K562 (cell line): Measurements from ENCODE around the gene C2orf42. TPM values are rescaled to one million over a fixed set of nuclear protein-coding genes. Genes with fewer than 3 reads are reported as not detected.

Source experiments
- ATAC-seq: fragments of 200-7000 bp; cut with Tn5 transposase; 3 replicates; pipeline ENCODE4 v1.9.1; 2020; ENCODE audit warnings: moderate library complexity
- BruUV-seq: library from RNA; stranded (reverse); fragments of 400-500 nt; replicated peaks from 2 replicates; lab custom pipeline; 2021; lab: Mats Ljungman, UMichigan
- CTCF ChIA-PET: fragments of 300-600 bp; formaldehyde crosslinking; extraction: SDS; loops from one replicate; lab custom pipeline; 2021; ENCODE audit warnings: low intra/inter-chr PET ratio; lab: Yijun Ruan, JAX
- POLR2A ChIA-PET: fragments of 300-600, 350-650 bp; sonication (Branson Sonifier 250); formaldehyde crosslinking; extraction: SDS; loops from one replicate; lab custom pipeline; 2021; ENCODE audit warnings: antibody characterized with exemption, inconsistent platforms; lab: Yijun Ruan, JAX
- DNase-seq, 4 experiments: peaks; one replicate each; pipeline versions ENCODE4 v3.0.0 to v3.0.0-alpha.2; 2011 to 2018; ENCODE audit warnings: low spot score in 3 of 4, mixed read lengths in 3 of 4; ENCODE audit errors: extremely low read depth in 1 of 4
- FAIRE-seq: peaks from 2 replicates; lab custom pipeline; 2011; peaks lifted over from hg19 to GRCh38; lab: Jason Lieb, UNC
- H2AFZ ChIP-seq: 2 replicates; pipeline ENCODE4 v1.6.0; 2011; ENCODE audit warnings: low read depth, low read length, control low read depth, inconsistent platforms
- H3K27ac ChIP-seq: fragments of 200-600 bp; 3 replicates; pipeline ENCODE4 v1.8.0; 2011; ENCODE audit warnings: low read depth, mild to moderate bottlenecking, control low read depth, inconsistent platforms, low read length, moderate library complexity, mixed read lengths; ENCODE audit errors: extremely low read depth
- H3K27me3 ChIP-seq, 2 experiments: fragments of 300-600 bp in 1 of 2; 2 replicates in 1 of 2; 3 replicates in 1 of 2; pipeline versions ENCODE4 v1.6.0 to v1.8.0; 2011; ENCODE audit warnings: inconsistent platforms in 2 of 2, low read length in 2 of 2, mild to moderate bottlenecking in 1 of 2, mixed read lengths in 1 of 2, moderate library complexity in 1 of 2; ENCODE audit not compliant: control insufficient read depth in 2 of 2, insufficient read depth in 2 of 2
- H3K36me3 ChIP-seq: fragments of 300-600 bp; 3 replicates; pipeline ENCODE4 v1.8.0; 2011; ENCODE audit warnings: mild to moderate bottlenecking, low read length, inconsistent platforms; ENCODE audit not compliant: control insufficient read depth, insufficient read depth
- H3K4me1 ChIP-seq, 2 experiments: fragments of 200-600 bp in 1 of 2; replicated peaks in 1 of 2; 2 replicates in 1 of 2; 3 replicates in 1 of 2; pipeline versions ENCODE4 v1.5.1 to v1.8.0; 2011; ENCODE audit warnings: inconsistent platforms in 2 of 2, low read length in 2 of 2, mild to moderate bottlenecking in 1 of 2, mixed read lengths in 1 of 2, moderate library complexity in 1 of 2; ENCODE audit not compliant: control insufficient read depth in 2 of 2, insufficient read depth in 2 of 2
- H3K4me2 ChIP-seq: 2 replicates; pipeline ENCODE4 v1.6.1; 2011; ENCODE audit warnings: low read length, control low read depth, inconsistent platforms, mixed read lengths; ENCODE audit not compliant: insufficient read depth
- H3K4me3 ChIP-seq: fragments of 200-600 bp; sonication (generic), shearing (Covaris generic); 2 replicates; pipeline ENCODE4 v1.5.1; 2016; ENCODE audit warnings: control low read depth, inconsistent platforms
- H3K79me2 ChIP-seq: fragments of 200-600 bp; 3 replicates; pipeline ENCODE4 v1.8.0; 2011; ENCODE audit warnings: low read length, inconsistent platforms; ENCODE audit not compliant: control insufficient read depth, insufficient read depth
- H3K9ac ChIP-seq, 2 experiments: 2 replicates each; pipeline versions ENCODE4 v1.6.0 to v1.6.1; 2011; ENCODE audit warnings: low read depth in 2 of 2, low read length in 2 of 2, control low read depth in 1 of 2, inconsistent platforms in 1 of 2, mild to moderate bottlenecking in 1 of 2, mixed read lengths in 1 of 2; ENCODE audit not compliant: insufficient read depth in 1 of 2
- H3K9me1 ChIP-seq: one replicate; pipeline ENCODE4 v1.6.0; 2011; ENCODE audit warnings: inconsistent platforms, mild to moderate bottlenecking, low read length, moderate library complexity; ENCODE audit not compliant: control insufficient read depth, insufficient read depth
- H3K9me3 ChIP-seq: replicated peaks from 2 replicates; pipeline ENCODE4 v1.5.1; 2011; ENCODE audit warnings: low read depth, low read length, inconsistent platforms; ENCODE audit not compliant: control insufficient read depth, insufficient read depth
- H4K20me1 ChIP-seq: replicated peaks from 2 replicates; pipeline ENCODE4 v1.6.1; 2011; ENCODE audit warnings: low read length, inconsistent platforms, mixed read lengths; ENCODE audit not compliant: control insufficient read depth, insufficient read depth
- ARNT ChIP-seq, 2 experiments: fragments of 450-650 bp; IDR thresholded peaks; 2 replicates each; pipeline ENCODE4 v1.6.1; 2016; ENCODE audit warnings: mild to moderate bottlenecking in 1 of 2
- ATF1 ChIP-seq, 2 experiments: fragments of 450-650 bp in 1 of 2; IDR thresholded peaks; 2 replicates each; pipeline ENCODE4 v1.6.1; 2016; ENCODE audit warnings: missing compliant biosample characterization in 1 of 2, missing genetic modification characterization in 1 of 2
- CHAMP1 ChIP-seq: fragments of 450-650 bp; IDR thresholded peaks from 2 replicates; pipeline ENCODE4 v1.6.1; 2016; ENCODE audit warnings: mild to moderate bottlenecking
- EHMT2 ChIP-seq: fragments of 450-650 bp; IDR thresholded peaks from 2 replicates; pipeline ENCODE4 v1.6.1; 2018; ENCODE audit warnings: antibody characterized with exemption
- GTF2E2 ChIP-seq: fragments of 200-800 bp; sonication (Bioruptor generic); IDR thresholded peaks from 2 replicates; pipeline ENCODE4 v1.6.1; 2016; ENCODE audit warnings: missing genetic modification characterization, missing compliant biosample characterization
- MBD1 ChIP-seq: fragments of 250-450 bp; sonication (Bioruptor Pico); IDR thresholded peaks from 2 replicates; pipeline ENCODE4 v1.8.0; 2022; ENCODE audit warnings: inconsistent platforms
- NFIC ChIP-seq: fragments of 450-650 bp; IDR thresholded peaks from 2 replicates; pipeline ENCODE4 v1.6.1; 2017; ENCODE audit warnings: mild to moderate bottlenecking, inconsistent platforms
- RAD21 ChIP-seq, 2 experiments: fragments of 250-450 bp in 1 of 2; fragments of 450-650 bp in 1 of 2; sonication (Bioruptor Pico) in 1 of 2; formaldehyde crosslinking in 1 of 2; IDR thresholded peaks in 1 of 2; conservative IDR thresholded peaks in 1 of 2; 2 replicates each; pipeline versions ENCODE4 v1.4.0 to v1.8.0; 2020 to 2022; ENCODE audit warnings: mild to moderate bottlenecking in 2 of 2, moderate library complexity in 1 of 2
- SPI1 ChIP-seq: IDR thresholded peaks from 2 replicates; pipeline ENCODE4 v1.6.1; 2011; ENCODE audit warnings: low read depth, low read length, control low read depth, borderline replicate concordance
- XRCC5 ChIP-seq: fragments of 200-400 bp; formaldehyde crosslinking; IDR thresholded peaks from 2 replicates; pipeline ENCODE4 v1.6.1; 2017; ENCODE audit warnings: low read depth, mild to moderate bottlenecking, low read length
- ZBTB7A ChIP-seq: IDR thresholded peaks from 2 replicates; pipeline ENCODE4 v1.6.1; 2011; ENCODE audit warnings: low read depth, mild to moderate bottlenecking, low read length, moderate library complexity, borderline replicate concordance; ENCODE audit not compliant: control insufficient read depth
- ZNF197 ChIP-seq: fragments of 200-800 bp; sonication (Bioruptor generic); IDR thresholded peaks from 2 replicates; pipeline ENCODE4 v1.6.1; 2016; ENCODE audit warnings: low read depth, missing genetic modification characterization, missing compliant biosample characterization
- whole genome bisulfite sequencing: fragments of 100-300 bp; shearing (Covaris generic); methylation state at CpG from one replicate; pipeline ENCODE4 v1.1.6; 2016; ENCODE audit warnings: low coverage, mixed read lengths; ENCODE audit not compliant: insufficient coverage; ENCODE audit errors: missing lambda C conversion rate; 5-methylcytosine and 5-hydroxymethylcytosine counted together
- in situ Hi-C: fragments of 300-500 bp; cut with MboI; formaldehyde crosslinking; loops from 4 replicates; pipeline ENCODE4 v1.15.0; 2018; ENCODE audit warnings: inconsistent platforms, mixed read lengths
- intact Hi-C: fragments of 100-400 bp; cut with micrococcal nuclease; formaldehyde crosslinking; loops from 2 replicates; pipeline ENCODE4 v1.14.2; 2022
- polyA plus RNA-seq, 8 experiments: library from polyadenylated mRNA; depleted of rRNA in 4 of 8; stranded (reverse) in 5 of 8; unstranded in 3 of 8; fragments of >200 nt; fragmentation: Nextera tagmentation in 2 of 8; fragmentation: Illumina TruSeq in 1 of 8; extraction: Ambion mirVana in 2 of 8; extraction: Trizol in 1 of 8; gene quantifications; 2 replicates each; pipeline versions ENCODE4 v1.2.1 to v1.2.3, GENCODE V29; 2011 to 2014; ENCODE audit warnings: inconsistent platforms in 1 of 8, missing spikeins in 1 of 8
- total RNA-seq, 7 experiments: library from RNA; depleted of rRNA in 6 of 7; stranded (reverse); fragments of >200 nt in 6 of 7; fragmentation: Illumina TruSeq in 2 of 7; extraction: Trizol in 2 of 7; gene quantifications; 2 replicates each; pipeline versions ENCODE4 v1.2.1 to v1.2.3, GENCODE V29; 2011 to 2021; ENCODE audit warnings: low replicate concordance in 1 of 7

Gene C2orf42
- total and polyA plus RNA-seq, 9 of the 15 experiments (the other 6 are each of a cell fraction or from before 2014, with no cell fraction given): 4.6 to 10.9 (median 7.5) TPM

GRCh38 chr2:70103531-70104061, 87.2 kb downstream of the C2orf42 start:
- intact Hi-C loops: no loop called here
- Histone ChIP-seq H3K4me3 (no peak overlapping the region), H3K4me1 (peaks cover 37% of the 10 kb centered on the region in 2 experiments)

More at GRCh38 chr2:70103531-70104061, 87.2 kb downstream of the C2orf42 start:
- Histone ChIP-seq H2AFZ (peak overlapping the region; percentile 90), H3K9ac (peak overlapping the region in 1 of 2 experiments; percentile 69; a peak in 2 of 4 replicates), H3K79me2 (no peaks in the 10 kb centered on the region), H3K4me2 (no peak overlapping the region), H4K20me1 (no peaks in the 10 kb centered on the region), H3K9me3 (no peaks in the 10 kb centered on the region; the same call in 1 of the 2 replicates), H3K9me1 (no peaks in the 10 kb centered on the region)
- 92% methylated on average over 5 of the region's 5 CpGs for WGBS
- CTCF ChIA-PET: no interaction called here
- no TSS peak for BruUV-seq
- in situ Hi-C loops: no loop called here
- TF ChIP-seq SPI1 (peak; percentile 59; the same call in 1 of the 2 replicates), NFIC (peak; percentile 91), CHAMP1 (0 out of 2 replicates have a peak, but pooled peaks have one; percentile 16), XRCC5 (no peak), RAD21 (CRISPR knock-in tag; conservative IDR thresholded peaks at IDR 0.05 in 1 of 2, IDR thresholded peaks at IDR 0.05 in 1 of 2) (peak in 1 of 2 experiments; percentile 27; a peak in 1 of 4 replicates), ZBTB7A (peak; percentile 54; the same call in 1 of the 2 replicates), ARNT (IDR thresholded peaks at IDR 0.05) (no peak), GTF2E2 (tag) (0 out of 2 replicates have a peak, but pooled peaks have one; percentile 0), ATF1 (CRISPR knock-in tag; IDR thresholded peaks at IDR 0.05) (no peak), ATF1 (tag; IDR thresholded peaks at IDR 0.05) (no peak), MBD1 (CRISPR knock-in tag) (no peak), ZNF197 (0 out of 2 replicates have a peak, but pooled peaks have one; percentile 8), EHMT2 (no peak)
- TF ChIP-seq, all 486 proteins: peak for 7
- POLR2A ChIA-PET: interaction anchor here (0.6 to 2.4 kb wide), 3 partner anchors 12 to 15 kb away, joined by 4 to 12 read pairs (median 8); no protein-coding TSS in a partner anchor
- ATAC-seq (no peak), FAIRE-seq (no peak), DNase-seq (peak in 1 of 4 experiments; percentile 11)
- Histone ChIP-seq H3K27me3 (no peaks in the 10 kb centered on the region), H3K27ac (peak overlapping the region; percentile 75), H3K36me3 (no peaks in the 10 kb centered on the region)
